Measurements from ENCODE around the gene ZDHHC7. TPM values are rescaled to one million over a fixed set of nuclear protein-coding genes. Genes with fewer than 3 reads are reported as not detected.

The ZDHHC7 gene
- total RNA-seq, 1 experiment from 2014 or later = 39.1 TPM

- no peak overlapping the region for H2AFZ ChIP-seq (ENCODE audit: low read length)
- no peak overlapping the region for H3K27ac Mint-ChIP-seq
- peaks cover 7% of the 10 kb centered on the region for H3K23me2 ChIP-seq (ENCODE audit: insufficient read length, low read depth, low read length, poor library complexity, severe bottlenecking)
- H4K5ac ChIP-seq (ENCODE audit: insufficient read length, low read depth, low read length) = no peak overlapping the region
- no peaks in the 10 kb centered on the region for H3K27me3 ChIP-seq (ENCODE audit: insufficient read depth, low read length)
- H2AK5ac ChIP-seq (ENCODE audit: insufficient read length, low read length) = no peak overlapping the region
- no peak overlapping the region for H2BK20ac ChIP-seq (ENCODE audit: low read depth, low read length, poor library complexity, severe bottlenecking)
- no peak overlapping the region for H3K56ac ChIP-seq (ENCODE audit: insufficient read length, low read depth, low read length)
- no peak overlapping the region for H2BK5ac ChIP-seq (ENCODE audit: insufficient read length, low read length)
- H3K4me1 Mint-ChIP-seq = peaks cover 40 to 45% of the 10 kb centered on the region in 2 experiments
- no peak overlapping the region for H3K27ac ChIP-seq (ENCODE audit: insufficient read length, low read depth, low read length)
- H3K36me3 Mint-ChIP-seq (ENCODE audit: insufficient read depth in 1 of 3, low read depth in 3 of 3) = peaks cover 0 to 2% (median 0%) of the 10 kb centered on the region in 3 experiments; a peak in 2 of 7 replicates
- no peak overlapping the region for H3K4me2 ChIP-seq (ENCODE audit: insufficient read depth, insufficient read length, low read length)
- H3K23ac ChIP-seq (ENCODE audit: insufficient read length, low read depth, low read length) = no peak overlapping the region
- H2BK15ac ChIP-seq (ENCODE audit: low read depth, low read length) = no peak overlapping the region
- H3K9me3 ChIP-seq (ENCODE audit: control insufficient read depth, low read depth, low read length) = no peaks in the 10 kb centered on the region
- no peak overlapping the region for H3K9ac ChIP-seq (ENCODE audit: extremely low read depth, insufficient read length, low read length)
- no peak overlapping the region for H2BK120ac ChIP-seq (ENCODE audit: low read depth, low read length, poor library complexity, severe bottlenecking)
- no peak overlapping the region for H2BK12ac ChIP-seq (ENCODE audit: insufficient read length, low read depth, low read length)
- no peak overlapping the region for H3K18ac ChIP-seq (ENCODE audit: insufficient read length, low read depth, low read length)
- no peak overlapping the region for H3T11ph ChIP-seq (ENCODE audit: low read length)
- H3K4me1 ChIP-seq (ENCODE audit: insufficient read depth, low read length) = peaks cover 3% of the 10 kb centered on the region; the same call in 1 of the 2 replicates
- peaks cover 10% of the 10 kb centered on the region for H3K79me1 ChIP-seq (ENCODE audit: insufficient read depth, low read depth, low read length, poor library complexity, severe bottlenecking)
- no CpG with 5 or more reads among the region's 7 CpGs for WGBS (ENCODE audit: extremely low coverage, insufficient read length, low lambda C conversion rate)
- no peak overlapping the region for H4K91ac ChIP-seq (ENCODE audit: insufficient read length, low read depth, low read length)
- no peaks in the 10 kb centered on the region for H4K20me1 ChIP-seq (ENCODE audit: control insufficient read depth, insufficient read depth, insufficient read length)
- no peak overlapping the region for H3K4me3 Mint-ChIP-seq
- no peak overlapping the region for H3K14ac ChIP-seq (ENCODE audit: insufficient read depth, low read length)
- H3K4ac ChIP-seq (ENCODE audit: low read depth, low read length) = no peak overlapping the region
- no peaks in the 10 kb centered on the region; the same call in none of the 2 replicates for H3K27me3 Mint-ChIP-seq (ENCODE audit: low read depth)
- peaks cover 26% of the 10 kb centered on the region; the same call in 1 of the 2 replicates for H3K79me2 ChIP-seq (ENCODE audit: insufficient read depth, low read length)
- TF ChIP-seq CTCF (conservative IDR thresholded peaks at IDR 0.05) = no peak
- H4K8ac ChIP-seq (replicated peaks; ENCODE audit: insufficient read length, low read depth, low read length) = no peak overlapping the region
- H3K9me3 Mint-ChIP-seq = no peaks in the 10 kb centered on the region
- DNase-seq = no peak
Observed at GRCh38 chr16:85006639-85007038, 4.7 kb downstream of the ZDHHC7 start.

All from H9 (cell line).